ENCODE data around the gene TRIM44. TPM values are rescaled to one million over a fixed set of nuclear protein-coding genes. Genes with fewer than 3 reads are reported as not detected.

Gene TRIM44
- total RNA-seq, 2 experiments from 2014 or later = 37.4 to 40.1 TPM

DNA sequence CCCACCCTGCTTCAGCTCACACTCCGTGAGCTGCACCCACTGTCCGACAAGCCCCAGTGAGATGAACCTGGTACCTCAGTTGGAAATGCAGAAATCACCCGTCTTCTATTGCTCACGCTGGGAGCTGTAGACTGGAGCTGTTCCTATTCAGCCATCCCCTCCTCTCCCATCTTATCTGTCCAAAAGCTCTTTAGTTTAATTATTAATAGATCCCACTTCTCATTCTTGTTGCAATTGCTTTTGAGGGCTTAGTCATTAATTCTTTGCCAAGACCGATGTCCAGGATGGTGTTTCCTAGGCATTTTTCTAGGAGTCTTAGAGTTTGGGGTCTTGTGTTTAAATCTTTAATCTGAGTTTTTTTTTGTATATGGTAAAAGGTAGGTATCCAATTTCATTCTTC lies 116.8 kb downstream of the TRIM44 start:
- ChIA-PET CTCF (interaction anchor here (2.8 kb wide), 1 partner anchor 43 kb away, joined by 12 read pairs; no protein-coding TSS in a partner anchor), POLR2A (interaction anchor here (0.9 kb wide), 1 partner anchor 8 kb away, joined by 3 read pairs; no protein-coding TSS in a partner anchor)
- no peaks in the 10 kb centered on the region for H3K27me3 Mint-ChIP-seq
- intact Hi-C loops (cut with micrococcal nuclease) = no loop called here
- no peak overlapping the region for H3K27ac Mint-ChIP-seq
- H3K4me1 Mint-ChIP-seq (ENCODE audit: low read depth) = peaks cover 35% of the 10 kb centered on the region
- H3K9me3 Mint-ChIP-seq = peaks cover 22% of the 10 kb centered on the region
- no peak overlapping the region for H3K4me3 Mint-ChIP-seq
- peaks cover 40% of the 10 kb centered on the region for H3K36me3 Mint-ChIP-seq (ENCODE audit: low read depth)
- DNase-seq (no peak), ATAC-seq (no peak)
- TF ChIP-seq, protein P1, sequence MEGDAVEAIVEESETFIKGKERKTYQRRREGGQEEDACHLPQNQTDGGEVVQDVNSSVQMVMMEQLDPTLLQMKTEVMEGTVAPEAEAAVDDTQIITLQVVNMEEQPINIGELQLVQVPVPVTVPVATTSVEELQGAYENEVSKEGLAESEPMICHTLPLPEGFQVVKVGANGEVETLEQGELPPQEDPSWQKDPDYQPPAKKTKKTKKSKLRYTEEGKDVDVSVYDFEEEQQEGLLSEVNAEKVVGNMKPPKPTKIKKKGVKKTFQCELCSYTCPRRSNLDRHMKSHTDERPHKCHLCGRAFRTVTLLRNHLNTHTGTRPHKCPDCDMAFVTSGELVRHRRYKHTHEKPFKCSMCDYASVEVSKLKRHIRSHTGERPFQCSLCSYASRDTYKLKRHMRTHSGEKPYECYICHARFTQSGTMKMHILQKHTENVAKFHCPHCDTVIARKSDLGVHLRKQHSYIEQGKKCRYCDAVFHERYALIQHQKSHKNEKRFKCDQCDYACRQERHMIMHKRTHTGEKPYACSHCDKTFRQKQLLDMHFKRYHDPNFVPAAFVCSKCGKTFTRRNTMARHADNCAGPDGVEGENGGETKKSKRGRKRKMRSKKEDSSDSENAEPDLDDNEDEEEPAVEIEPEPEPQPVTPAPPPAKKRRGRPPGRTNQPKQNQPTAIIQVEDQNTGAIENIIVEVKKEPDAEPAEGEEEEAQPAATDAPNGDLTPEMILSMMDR (IDR thresholded peaks at IDR 0.05) = no peak

DNA sequence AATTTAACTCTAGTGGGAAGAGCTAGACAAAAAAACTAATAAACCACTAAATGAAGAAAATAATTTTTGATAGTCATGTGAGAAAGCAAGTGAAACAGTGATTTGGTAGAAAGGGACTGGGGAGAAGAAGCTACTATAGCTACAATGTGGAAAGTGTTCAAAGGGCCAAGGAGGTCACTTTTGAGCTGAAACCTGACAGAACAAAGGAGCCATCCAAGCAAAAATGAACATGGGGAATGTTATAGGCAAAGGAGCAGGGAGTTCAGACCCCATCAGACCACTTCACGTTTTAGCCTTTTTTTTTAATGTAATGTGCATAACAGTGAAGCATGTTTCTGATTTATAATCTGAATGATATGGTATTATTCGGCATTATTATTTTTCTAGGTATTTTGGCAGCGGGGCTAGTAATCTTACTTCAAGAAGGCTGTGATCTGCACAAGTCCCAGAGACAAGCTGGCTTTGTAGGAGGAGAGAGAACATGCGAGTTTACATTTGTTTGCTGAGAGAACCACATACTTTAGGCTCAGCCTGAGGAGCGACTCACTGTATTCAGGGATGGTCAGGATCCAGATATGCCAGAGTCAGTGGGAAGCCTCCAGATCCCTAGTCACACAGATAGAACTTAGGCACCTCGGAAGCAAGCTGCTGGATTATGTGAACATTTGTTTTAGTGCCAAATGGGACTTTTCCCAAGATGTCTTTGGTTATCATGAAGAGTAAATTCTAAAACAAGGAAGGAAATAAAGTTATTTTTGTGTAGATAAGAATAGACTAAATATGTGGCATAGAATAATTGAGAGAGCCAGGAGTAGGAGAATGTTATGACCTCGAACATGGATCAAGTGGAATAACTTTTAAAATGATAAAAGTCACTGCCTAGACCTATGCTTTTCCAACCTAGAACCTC lies 118.6 kb downstream of the TRIM44 start:
- POLR2A ChIA-PET = interaction anchor here (1.5 kb wide), 1 partner anchor 13 kb away, joined by 5 read pairs; no protein-coding TSS in a partner anchor
- H3K27ac Mint-ChIP-seq = no peak overlapping the region

DNA sequence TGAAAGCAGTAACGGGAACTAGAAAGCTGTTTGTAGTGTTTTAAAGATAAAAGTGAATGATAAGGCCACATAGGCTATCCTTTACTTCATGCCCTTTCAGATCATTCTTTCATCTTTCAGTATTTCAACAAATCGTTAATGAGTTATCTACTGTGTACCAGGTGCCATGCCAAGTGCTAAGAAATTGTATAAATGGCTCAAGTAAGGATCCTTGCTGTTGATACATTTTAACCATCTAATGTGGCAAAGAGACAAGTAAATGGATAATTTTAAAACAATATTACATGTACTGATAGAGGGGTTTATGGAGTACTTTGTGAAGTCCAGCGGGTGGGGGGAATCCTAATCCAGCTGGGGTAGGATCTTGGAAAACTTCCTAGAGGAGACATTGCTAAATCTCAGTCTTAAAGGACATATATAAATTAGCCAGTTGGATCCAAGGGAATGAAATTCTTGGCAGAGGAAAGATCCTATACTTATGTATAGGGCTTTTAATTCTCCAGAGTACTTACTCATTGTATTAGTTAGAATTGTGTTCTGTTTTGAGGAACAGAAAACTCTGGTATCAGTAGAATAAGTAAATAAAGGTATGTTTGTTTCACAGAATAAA lies 119.4 kb downstream of the TRIM44 start:
- no peak overlapping the region for H3K4me3 Mint-ChIP-seq
- POLR2A ChIA-PET = interaction anchor here (1.5 kb wide), 1 partner anchor 13 kb away, joined by 5 read pairs; no protein-coding TSS in a partner anchor
- peaks cover 32% of the 10 kb centered on the region for H3K36me3 Mint-ChIP-seq (ENCODE audit: low read depth)

More for the DNA sequence above, 118.6 kb downstream of the TRIM44 start:
- Mint-ChIP-seq H3K27me3 (no peaks in the 10 kb centered on the region), H3K4me1 (ENCODE audit: low read depth) (peaks cover 49% of the 10 kb centered on the region), H3K9me3 (peaks cover 18% of the 10 kb centered on the region), H3K4me3 (no peak overlapping the region), H3K36me3 (ENCODE audit: low read depth) (peaks cover 34% of the 10 kb centered on the region)
- ATAC-seq (no peak), DNase-seq (no peak)
- intact Hi-C loops (cut with micrococcal nuclease) = no loop called here
- TF ChIP-seq, protein P1 (IDR thresholded peaks at IDR 0.05) = no peak
- CTCF ChIA-PET = interaction anchor here (1.4 to 2.5 kb wide), 2 partner anchors 41 to 51 kb away, joined by 3 to 8 read pairs; no protein-coding TSS in a partner anchor

DNA sequence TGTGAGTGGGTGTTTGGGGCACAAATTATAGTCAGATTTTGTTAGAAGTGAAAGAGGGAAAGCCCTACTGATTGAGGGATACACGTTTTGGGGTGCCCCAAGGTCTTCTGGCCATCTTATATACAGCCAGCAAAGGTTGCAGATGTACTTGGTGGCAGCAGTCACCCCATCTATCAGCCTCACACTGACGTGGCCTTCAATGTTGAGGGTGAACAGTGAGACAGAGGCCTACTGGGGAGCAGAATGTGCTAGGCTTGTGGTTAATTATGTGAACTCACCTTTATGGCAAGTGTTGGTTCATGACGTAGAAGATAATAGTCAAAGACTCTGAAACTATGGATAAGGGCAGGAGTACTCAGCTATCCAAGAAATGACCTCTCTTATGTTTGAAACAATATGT lies 121.2 kb downstream of the TRIM44 start:
- TF ChIP-seq, protein P1 (IDR thresholded peaks at IDR 0.05) = no peak
- DNase-seq = no peak
- POLR2A ChIA-PET = no interaction called here
- CTCF ChIA-PET = no interaction called here
- H3K4me3 Mint-ChIP-seq = no peak overlapping the region
- H3K27me3 Mint-ChIP-seq = no peaks in the 10 kb centered on the region
- peaks cover 61% of the 10 kb centered on the region for H3K4me1 Mint-ChIP-seq (ENCODE audit: low read depth)
- peaks cover 4% of the 10 kb centered on the region for H3K9me3 Mint-ChIP-seq
- intact Hi-C loops (cut with micrococcal nuclease) = no loop called here
- no peak for ATAC-seq
- peaks cover 23% of the 10 kb centered on the region for H3K36me3 Mint-ChIP-seq (ENCODE audit: low read depth)
- H3K27ac Mint-ChIP-seq = no peak overlapping the region

More for the DNA sequence above, 119.4 kb downstream of the TRIM44 start:
- ATAC-seq (no peak), DNase-seq (no peak)
- CTCF ChIA-PET = interaction anchor here (1.4 to 2.5 kb wide), 2 partner anchors 40 to 52 kb away, joined by 3 to 8 read pairs; no protein-coding TSS in a partner anchor
- Mint-ChIP-seq H3K27me3 (no peaks in the 10 kb centered on the region), H3K9me3 (peaks cover 14% of the 10 kb centered on the region), H3K4me1 (ENCODE audit: low read depth) (peaks cover 55% of the 10 kb centered on the region), H3K27ac (no peak overlapping the region)
- TF ChIP-seq, protein P1 (IDR thresholded peaks at IDR 0.05) = no peak
- intact Hi-C loops (cut with micrococcal nuclease) = no loop called here

Data from activated CD8-positive, alpha-beta T cell treated with anti-CD3 and anti-CD28 coated beads for 36 hours (primary cell).